Measurements from ENCODE around the gene ATP1A2. TPM values are rescaled to one million over a fixed set of nuclear protein-coding genes. Genes with fewer than 3 reads are reported as not detected.

The ATP1A2 gene
- total RNA-seq, 1 donor, result 0.72 TPM

- no peak for DNase-seq (ENCODE audit: insufficient read length, low spot score, missing footprints)
- Histone ChIP-seq H2AFZ (ENCODE audit: low read length) (no peak overlapping the region), H3K27me3 (ENCODE audit: insufficient read depth, low read length) (peaks cover 19% of the 10 kb centered on the region), H3K4me1 (ENCODE audit: insufficient read depth, low read length) (peaks cover 27% of the 10 kb centered on the region), H3K4me2 (ENCODE audit: insufficient read depth, low read length) (no peak overlapping the region), H3K27ac (ENCODE audit: low read depth, low read length) (no peak overlapping the region), H3K4me3 (ENCODE audit: insufficient read depth, low read length) (no peak overlapping the region), H3K36me3 (ENCODE audit: insufficient read depth, low read length) (no peaks in the 10 kb centered on the region), H4K20me1 (ENCODE audit: insufficient read depth, low read length) (no peaks in the 10 kb centered on the region), H3K9me3 (ENCODE audit: low read depth, low read length) (no peaks in the 10 kb centered on the region), H3K79me2 (ENCODE audit: insufficient read depth, low read length) (no peaks in the 10 kb centered on the region)
- no peak for TF ChIP-seq CTCF (IDR thresholded peaks at IDR 0.05; ENCODE audit: extremely low read depth, low read depth, low read length)
These were observed 14.9 kb downstream of the ATP1A2 start for GRCh38 chr1:160130486-160130885.

- Histone ChIP-seq H3K27ac (ENCODE audit: low read depth, low read length) (no peak overlapping the region), H2AFZ (ENCODE audit: low read length) (no peak overlapping the region), H3K4me3 (ENCODE audit: insufficient read depth, low read length) (no peak overlapping the region), H3K4me1 (ENCODE audit: insufficient read depth, low read length) (peaks cover 22% of the 10 kb centered on the region), H3K79me2 (ENCODE audit: insufficient read depth, low read length) (no peaks in the 10 kb centered on the region), H3K27me3 (ENCODE audit: insufficient read depth, low read length) (peaks cover 19% of the 10 kb centered on the region), H3K9me3 (ENCODE audit: low read depth, low read length) (no peaks in the 10 kb centered on the region), H3K4me2 (ENCODE audit: insufficient read depth, low read length) (no peak overlapping the region), H4K20me1 (ENCODE audit: insufficient read depth, low read length) (no peaks in the 10 kb centered on the region), H3K36me3 (ENCODE audit: insufficient read depth, low read length) (no peaks in the 10 kb centered on the region)
- DNase-seq (ENCODE audit: insufficient read length, low spot score, missing footprints), result no peak
- no peak for TF ChIP-seq CTCF (IDR thresholded peaks at IDR 0.05; ENCODE audit: extremely low read depth, low read depth, low read length)
These were observed 15.4 kb downstream of the ATP1A2 start for GRCh38 chr1:160130939-160131338.

- Histone ChIP-seq H2AFZ (ENCODE audit: low read length) (no peak overlapping the region), H3K4me3 (ENCODE audit: insufficient read depth, low read length) (no peak overlapping the region), H4K20me1 (ENCODE audit: insufficient read depth, low read length) (no peaks in the 10 kb centered on the region), H3K4me1 (ENCODE audit: insufficient read depth, low read length) (peaks cover 14% of the 10 kb centered on the region), H3K27me3 (ENCODE audit: insufficient read depth, low read length) (peaks cover 19% of the 10 kb centered on the region), H3K79me2 (ENCODE audit: insufficient read depth, low read length) (no peaks in the 10 kb centered on the region), H3K9me3 (ENCODE audit: low read depth, low read length) (no peaks in the 10 kb centered on the region), H3K36me3 (ENCODE audit: insufficient read depth, low read length) (no peaks in the 10 kb centered on the region), H3K4me2 (ENCODE audit: insufficient read depth, low read length) (no peak overlapping the region), H3K27ac (ENCODE audit: low read depth, low read length) (no peak overlapping the region)
- no peak for DNase-seq (ENCODE audit: insufficient read length, low spot score, missing footprints)
- TF ChIP-seq CTCF (IDR thresholded peaks at IDR 0.05; ENCODE audit: extremely low read depth, low read depth, low read length), result no peak
These were observed 16.4 kb downstream of the ATP1A2 start for GRCh38 chr1:160131803-160132565.

GRCh38 chr1:160133990-160134770 lies 18.6 kb downstream of the ATP1A2 start:
- Histone ChIP-seq H3K9me3 (ENCODE audit: low read depth, low read length) (no peaks in the 10 kb centered on the region), H3K27ac (ENCODE audit: low read depth, low read length) (no peak overlapping the region), H4K20me1 (ENCODE audit: insufficient read depth, low read length) (no peaks in the 10 kb centered on the region), H3K4me2 (ENCODE audit: insufficient read depth, low read length) (no peak overlapping the region), H3K79me2 (ENCODE audit: insufficient read depth, low read length) (no peaks in the 10 kb centered on the region), H3K36me3 (ENCODE audit: insufficient read depth, low read length) (no peaks in the 10 kb centered on the region), H3K4me3 (ENCODE audit: insufficient read depth, low read length) (no peak overlapping the region), H2AFZ (ENCODE audit: low read length) (no peak overlapping the region), H3K27me3 (ENCODE audit: insufficient read depth, low read length) (peaks cover 20% of the 10 kb centered on the region), H3K4me1 (ENCODE audit: insufficient read depth, low read length) (peaks cover 1% of the 10 kb centered on the region)
- no peak for TF ChIP-seq CTCF (IDR thresholded peaks at IDR 0.05; ENCODE audit: extremely low read depth, low read depth, low read length)
- no peak for DNase-seq (ENCODE audit: insufficient read length, low spot score, missing footprints)
